A673 (cell line): ENCODE results near the gene AFM.

Experiments
- CTCF ChIP-seq: fragments of 300-800, 200-600 bp; sonication (generic); conservative IDR thresholded peaks from 2 replicates; pipeline ENCODE4 v1.5.1; 2017; ENCODE audit warnings: low read depth, mild to moderate bottlenecking, antibody characterized with exemption, low read length, moderate library complexity, mixed read lengths
- EZH2 ChIP-seq: fragments of 200-600 bp; sonication (generic); IDR thresholded peaks from 2 replicates; pipeline ENCODE4 v1.6.1; 2017; ENCODE audit warnings: borderline replicate concordance, low read depth, mild to moderate bottlenecking, mixed read lengths, antibody characterized with exemption, low read length; ENCODE audit not compliant: poor library complexity, severe bottlenecking

GRCh38 chr4:73451981-73452747 is 29.4 kb upstream of the AFM start:
- no peak for TF ChIP-seq CTCF
- no peak for TF ChIP-seq EZH2
